GM12865 (cell line): ENCODE measurements around the gene SLC9A9.
A peak's percentile ranks its signal among the peaks of the same experiment; 100 is the strongest.

Source experiments
- DNase-seq: peaks from one replicate; pipeline ENCODE4 v3.0.0; 2010; ENCODE audit warnings: low read depth
- H3K4me3 ChIP-seq: 2 replicates; pipeline ENCODE4 v1.5.1; 2011; ENCODE audit warnings: mild to moderate bottlenecking, low read depth, low read length, control low read depth
- CTCF ChIP-seq: IDR thresholded peaks from 2 replicates; pipeline ENCODE4 v1.5.1; 2011; ENCODE audit warnings: low read length, control low read depth, low read depth, inconsistent platforms; ENCODE audit not compliant: insufficient read depth; ENCODE audit errors: missing control alignments

Gene SLC9A9

GRCh38 chr3:143482106-143483088 lies 365.9 kb downstream of the SLC9A9 start:
- peak; percentile 35 for DNase-seq
- TF ChIP-seq CTCF, result no peak
- no peak overlapping the region for H3K4me3 ChIP-seq

- no peak overlapping the region for H3K4me3 ChIP-seq
- TF ChIP-seq CTCF, result no peak
- DNase-seq, result no peak
These were observed 367.9 kb downstream of the SLC9A9 start for GRCh38 chr3:143480344-143480743.

- peak; percentile 23 for DNase-seq
- no peak for TF ChIP-seq CTCF
- H3K4me3 ChIP-seq, result no peak overlapping the region
These were observed 368.5 kb downstream of the SLC9A9 start for GRCh38 chr3:143479727-143480126.

- H3K4me3 ChIP-seq, result no peak overlapping the region
- peak; percentile 27 for DNase-seq
- TF ChIP-seq CTCF, result no peak
These were observed 370.1 kb downstream of the SLC9A9 start for GRCh38 chr3:143478115-143478693.

- TF ChIP-seq CTCF, result no peak
- no peak for DNase-seq
- no peak overlapping the region for H3K4me3 ChIP-seq
These were observed 371.2 kb downstream of the SLC9A9 start for GRCh38 chr3:143476965-143477640.

GRCh38 chr3:143475981-143476380 lies 372.3 kb downstream of the SLC9A9 start:
- no peak for DNase-seq
- H3K4me3 ChIP-seq, result no peak overlapping the region
- TF ChIP-seq CTCF, result no peak
